Heart right ventricle (tissue), 16 donors: Measurements from ENCODE around the gene SLC39A5. TPM values are rescaled to one million over a fixed set of nuclear protein-coding genes. Genes with fewer than 3 reads are reported as not detected.
A peak's percentile ranks its signal among the peaks of the same experiment; 100 is the strongest.
"Not testable (repeated sequence)": the region's sequence is repeated elsewhere in the genome, so short reads cannot be mapped to it uniquely, and the experiment has no call there.

ENCODE experiments used
- ATAC-seq, 8 donors: fragments of 200-7000 bp; cut with Tn5 transposase; one replicate each; pipeline ENCODE4 v1.9.1; 2020; ENCODE audit warnings: mild to moderate bottlenecking in 8 of 8, moderate library complexity in 8 of 8, moderate number of reproducible peaks in 1 of 8
- DNase-seq, 2 donors: peaks; one replicate each; pipeline ENCODE4 v3.0.0-alpha.2; 2020
- H3K27ac ChIP-seq, 10 donors: fragments of 200-600 bp; sonication (generic) in 2 of 10; one replicate each; pipeline versions ENCODE4 v1.5.0 to v1.8.0; 2020 to 2022; ENCODE audit warnings: mild to moderate bottlenecking in 3 of 10
- H3K27me3 ChIP-seq, 7 donors: fragments of 200-600 bp; one replicate each; pipeline ENCODE4 v1.8.0; 2021 to 2022; ENCODE audit warnings: mild to moderate bottlenecking in 2 of 7
- H3K36me3 ChIP-seq, 9 donors: fragments of 200-600 bp; sonication (generic) in 1 of 9; one replicate each; pipeline versions ENCODE4 v1.5.0 to v1.8.0; 2020 to 2022; ENCODE audit warnings: mild to moderate bottlenecking in 2 of 9
- H3K4me1 ChIP-seq, 9 donors: fragments of 200-600 bp; sonication (generic) in 1 of 9; one replicate each; pipeline versions ENCODE4 v1.5.0 to v1.8.0; 2020 to 2022; ENCODE audit warnings: mild to moderate bottlenecking in 4 of 9
- H3K4me3 ChIP-seq, 10 donors: fragments of 200-600 bp; sonication (generic) in 2 of 10; one replicate each; pipeline versions ENCODE4 v1.5.0 to v1.8.0; 2020 to 2022; ENCODE audit warnings: mild to moderate bottlenecking in 7 of 10, moderate library complexity in 2 of 10
- H3K9me3 ChIP-seq, 11 donors: fragments of 200-600 bp in 10 of 11; sonication (generic) in 2 of 11; one replicate each; pipeline versions ENCODE4 v1.5.0 to v1.8.0; 2013 to 2022; ENCODE audit warnings: mild to moderate bottlenecking in 2 of 11, control low read depth in 1 of 11, moderate library complexity in 1 of 11
- WGBS, 2 donors: extraction: QIAGEN DNeasy Blood & Tissue Kit; methylation state at CpG; one replicate each; pipeline ENCODE4 v1.1.7; 2013; ENCODE audit warnings: inconsistent platforms in 1 of 2; 5-methylcytosine and 5-hydroxymethylcytosine counted together
- intact Hi-C, 10 donors: fragments of 100-400 bp; cut with DNase I; formaldehyde crosslinking; loops; one replicate each; pipeline versions ENCODE4 v1.11.1 to v1.14.2; 2022
- polyA plus RNA-seq, 2 donors: library from polyadenylated mRNA; stranded (reverse); fragments of 200-250 nt; gene quantifications; one replicate each; pipeline ENCODE4 v1.2.3, GENCODE V29; 2013
- total RNA-seq, 10 donors: library from RNA; stranded (reverse); fragmentation: NEBNext Ultra II Directional in 3 of 10; extraction: Animal tissue kit (Norgen Biotek cat#: 25700) in 3 of 10; gene quantifications; one replicate each; pipeline versions ENCODE4 v1.2.1 to v1.2.4, GENCODE V29; 2021 to 2023
- TF ChIP-seq, protein P1 (sequence below), 9 donors: fragments of 200-600 bp; sonication (generic) in 2 of 9; IDR thresholded peaks; one replicate each; pipeline versions ENCODE4 v1.5.0 to v1.8.0; 2021 to 2022; ENCODE audit warnings: antibody characterized with exemption in 9 of 9, mild to moderate bottlenecking in 5 of 9, moderate library complexity in 1 of 9
- donor health status: Arrhythmogenic right ventricular cardiomyopathy.
- donor health status: ischemic (EF 13 %, LVEDD 7.1; RV severe dilation, severe dysfunction).
- donor health status: healthy with polysubstance abuse.
- donor health status: DM: no; HTN: yes; CAD: no.
- donor health status: DM: no; HTN: no; CAD: no.
- donor health status: ischemic (EF 25% LVEDD 6.9; RV normal size, moderate dysfunction).
- donor health status: ischemic (EF 25% LVEDD 5.7; RV mildly dilated, moderate dysfunction).
- donor health status: healthy.
- donor health status: DM: yes; HTN: yes; CAD: no.
- donor health status: Ischemic cardiomyopathy.
- donor health status: ischemic (EF 35%, LVEDD 5.7; RV mildly dilated, moderate dysfunction).
- donor health status: nonischemic (EF 11% LVEDD 7.7; RV severe dilation, severe dysfunction).
- donor health status: DM: yes; HTN: yes; CAD: no.
- donor health status: PGD.
- donor health status: ischemic (EF 29% LVEDD 5.4; RV normal size, mild dysfunction).
- donor health status: nonischemic (EF 23%, LVEDD 6.1; RV moderate dilation, normal function).

SLC39A5 gene
- total and polyA plus RNA-seq, 12 donors = 0.20 to 0.59 TPM; not detected in 10

DNA sequence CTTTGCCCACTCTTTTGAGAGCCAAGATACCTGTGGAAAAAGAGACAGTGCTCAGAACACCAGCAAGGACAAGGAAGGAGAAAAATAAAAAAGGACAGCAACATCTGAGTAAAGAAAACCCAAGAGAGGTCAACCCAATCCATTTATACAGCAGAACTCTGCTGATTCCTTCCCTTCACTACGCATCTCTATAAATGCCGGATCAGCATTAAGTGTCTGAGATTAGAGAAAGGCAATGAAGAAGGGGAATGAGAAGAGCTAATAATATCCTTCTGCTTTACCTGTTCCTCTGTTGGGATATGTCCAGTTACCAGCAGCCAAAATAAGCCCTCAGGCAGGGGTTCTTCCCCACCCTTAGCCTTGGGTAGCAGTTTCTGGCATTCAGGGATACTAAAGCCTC is 52.7 kb downstream of the SLC39A5 start:
- Histone ChIP-seq H3K4me3 (no peak overlapping the region), H3K27ac (no peak overlapping the region), H3K9me3 (no peaks in the 10 kb centered on the region), H3K27me3 (no peaks in the 10 kb centered on the region), H3K36me3 (peaks cover 0 to 97% (median 68%) of the 10 kb centered on the region in 9 donors), H3K4me1 (peaks cover 0 to 21% (median 19%) of the 10 kb centered on the region in 9 donors)
- TF ChIP-seq, protein P1, sequence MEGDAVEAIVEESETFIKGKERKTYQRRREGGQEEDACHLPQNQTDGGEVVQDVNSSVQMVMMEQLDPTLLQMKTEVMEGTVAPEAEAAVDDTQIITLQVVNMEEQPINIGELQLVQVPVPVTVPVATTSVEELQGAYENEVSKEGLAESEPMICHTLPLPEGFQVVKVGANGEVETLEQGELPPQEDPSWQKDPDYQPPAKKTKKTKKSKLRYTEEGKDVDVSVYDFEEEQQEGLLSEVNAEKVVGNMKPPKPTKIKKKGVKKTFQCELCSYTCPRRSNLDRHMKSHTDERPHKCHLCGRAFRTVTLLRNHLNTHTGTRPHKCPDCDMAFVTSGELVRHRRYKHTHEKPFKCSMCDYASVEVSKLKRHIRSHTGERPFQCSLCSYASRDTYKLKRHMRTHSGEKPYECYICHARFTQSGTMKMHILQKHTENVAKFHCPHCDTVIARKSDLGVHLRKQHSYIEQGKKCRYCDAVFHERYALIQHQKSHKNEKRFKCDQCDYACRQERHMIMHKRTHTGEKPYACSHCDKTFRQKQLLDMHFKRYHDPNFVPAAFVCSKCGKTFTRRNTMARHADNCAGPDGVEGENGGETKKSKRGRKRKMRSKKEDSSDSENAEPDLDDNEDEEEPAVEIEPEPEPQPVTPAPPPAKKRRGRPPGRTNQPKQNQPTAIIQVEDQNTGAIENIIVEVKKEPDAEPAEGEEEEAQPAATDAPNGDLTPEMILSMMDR (IDR thresholded peaks at IDR 0.05) = no peak
- intact Hi-C loops = no loop called here
- ATAC-seq (no peak), DNase-seq (no peak)
- WGBS, 2 donors = 90 to 93% methylated on average over 2 of the region's 2 CpGs

DNA sequence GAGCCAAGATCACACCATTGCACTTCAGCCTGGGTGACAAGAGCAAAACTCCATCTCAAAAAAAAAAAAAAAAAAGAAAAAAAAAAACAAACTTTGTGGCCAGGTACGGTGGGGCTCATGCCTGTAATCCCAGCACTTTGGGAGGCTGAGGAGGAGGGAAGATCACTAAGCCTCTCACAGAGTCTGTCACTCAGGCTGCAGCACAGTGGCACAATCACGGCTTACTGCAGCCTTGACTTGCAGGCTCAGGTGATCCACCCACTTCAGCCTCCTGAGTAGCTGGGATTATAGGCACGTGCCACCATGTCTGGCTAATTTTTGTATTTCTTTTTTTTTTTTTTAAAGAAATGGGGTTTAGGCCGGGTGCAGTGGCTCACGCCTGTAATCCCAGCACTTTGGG is 54.4 kb downstream of the SLC39A5 start:
- WGBS, 2 donors = 92% methylated on average over 5 of the region's 5 CpGs
- intact Hi-C loops, H3K4me3 ChIP-seq, H3K9me3 ChIP-seq, H3K27me3 ChIP-seq, ATAC-seq, H3K27ac ChIP-seq, DNase-seq: not testable (repeated sequence)
- Histone ChIP-seq H3K4me1 (peaks cover 0 to 33% (median 23%) of the 10 kb centered on the region in 9 donors), H3K36me3 (peaks cover 0 to 97% (median 51%) of the 10 kb centered on the region in 9 donors)

DNA sequence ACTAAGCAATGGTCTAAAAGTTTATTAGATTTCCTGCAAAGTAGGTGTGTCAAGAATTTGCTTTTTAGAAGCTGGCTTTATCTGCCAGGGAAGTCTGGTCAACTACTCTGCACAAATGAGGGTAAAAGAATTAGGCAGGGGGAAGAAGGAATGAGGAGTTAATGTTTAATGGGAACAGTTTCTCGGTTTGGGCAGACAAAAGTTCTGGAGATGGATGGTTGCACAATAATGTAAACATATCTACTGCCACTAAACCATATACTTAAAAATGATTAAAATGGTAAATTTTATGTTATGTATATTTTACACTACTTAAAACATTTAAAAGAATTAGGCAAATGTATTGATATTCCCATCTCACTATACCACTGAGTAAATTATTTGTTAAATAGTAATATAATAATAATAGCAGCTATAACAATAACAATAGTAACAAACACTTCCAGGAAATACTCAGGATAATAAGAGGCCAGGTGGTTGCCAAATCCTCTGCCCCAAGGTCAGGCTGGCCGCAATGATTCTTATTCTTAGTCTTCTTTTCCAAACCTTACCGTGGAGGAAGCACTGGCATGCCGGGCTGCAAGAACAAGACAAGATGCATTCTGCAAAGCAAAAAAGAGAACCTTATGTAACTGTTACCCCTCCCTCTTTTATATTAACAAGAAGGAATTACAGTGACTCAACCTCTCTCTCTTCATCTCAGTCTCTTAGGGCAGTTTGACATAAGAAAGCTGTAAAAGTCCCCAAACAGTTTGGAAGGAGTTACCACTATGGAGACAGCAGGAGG is 56.4 kb downstream of the SLC39A5 start:
- peak in 3 of 8 donors; percentile 24 to 56 (median 40) for ATAC-seq
- Histone ChIP-seq H3K4me3 (no peak overlapping the region), H3K9me3 (no peaks in the 10 kb centered on the region), H3K27me3 (no peaks in the 10 kb centered on the region), H3K36me3 (peaks cover 0 to 97% (median 38%) of the 10 kb centered on the region in 9 donors), H3K4me1 (peaks cover 0 to 38% (median 25%) of the 10 kb centered on the region in 9 donors), H3K27ac (peak overlapping the region in 5 of 10 donors; percentile 10 to 50 (median 20))
- 39 to 42% methylated on average over 4 of the region's 4 CpGs for WGBS, 2 donors
- TF ChIP-seq, protein P1 (IDR thresholded peaks at IDR 0.05) = no peak
- intact Hi-C loops = no loop called here
- no peak for DNase-seq

Other genes with a start within 250 kb of the SLC39A5 start
- gene SUOX, start 232.8 kb upstream of the SLC39A5 start, total RNA-seq = 10 to 100 TPM; 28.2 to 44.8 (median 31.4) TPM
- 10 to 100 TPM; 23.2 to 23.9 TPM for gene SUOX, start 232.8 kb upstream of the SLC39A5 start, polyA plus RNA-seq
- 10 to 100 TPM in 1 of 10 donors, 1 to 10 TPM in 9; 5.2 to 10.1 (median 7.3) TPM for gene IKZF4, start 209.0 kb upstream of the SLC39A5 start, total RNA-seq
- 1 to 10 TPM; 1.6 to 3.7 TPM for gene IKZF4, start 209.0 kb upstream of the SLC39A5 start, polyA plus RNA-seq
- 10 to 100 TPM in 9 of 10 donors, 1 to 10 TPM in 1; 6.9 to 39.6 (median 19.3) TPM for gene RPS26, start 188.1 kb upstream of the SLC39A5 start, total RNA-seq
- gene RPS26, start 188.1 kb upstream of the SLC39A5 start, polyA plus RNA-seq = 1,000 to 10,000 TPM; 1,156 to 1,370 TPM
- gene ERBB3, start 149.9 kb upstream of the SLC39A5 start, total RNA-seq = 1 to 10 TPM in 9 of 10 donors, under 1 TPM in 1; 0.80 to 6.1 (median 2.9) TPM
- 1 to 10 TPM; 2.1 to 7.8 TPM for gene ERBB3, start 149.9 kb upstream of the SLC39A5 start, polyA plus RNA-seq
- 10 to 100 TPM; 64.3 to 91.9 (median 71.5) TPM for gene PA2G4, start 125.5 kb upstream of the SLC39A5 start, total RNA-seq
- gene PA2G4, start 125.5 kb upstream of the SLC39A5 start, polyA plus RNA-seq = 100 to 1,000 TPM in 1 of 2 donors, 10 to 100 TPM in 1; 79.4 to 148 TPM
- gene RPL41, start 113.4 kb upstream of the SLC39A5 start, total RNA-seq = 1,000 to 10,000 TPM; 1,835 to 2,619 (median 2,004) TPM
- gene RPL41, start 113.4 kb upstream of the SLC39A5 start, polyA plus RNA-seq = 1,000 to 10,000 TPM in 1 of 2 donors, 100 to 1,000 TPM in 1; 475 to 5,263 TPM
- gene ZC3H10, start 111.8 kb upstream of the SLC39A5 start, total RNA-seq = 1 to 10 TPM; 3.6 to 5.8 (median 4.9) TPM
- 1 to 10 TPM; 2.1 to 3.4 TPM for gene ZC3H10, start 111.8 kb upstream of the SLC39A5 start, polyA plus RNA-seq
- 10 to 100 TPM; 28.8 to 47.5 (median 31.9) TPM for gene ESYT1, start 101.8 kb upstream of the SLC39A5 start, total RNA-seq
- gene ESYT1, start 101.8 kb upstream of the SLC39A5 start, polyA plus RNA-seq = 10 to 100 TPM; 20.9 to 57.3 TPM
- gene MYL6B, start 77.5 kb upstream of the SLC39A5 start, total RNA-seq = 10 to 100 TPM; 39.8 to 61.9 (median 49.9) TPM
- 10 to 100 TPM; 31.9 to 64.0 TPM for gene MYL6B, start 77.5 kb upstream of the SLC39A5 start, polyA plus RNA-seq
- 1,000 to 10,000 TPM in 1 of 10 donors, 100 to 1,000 TPM in 9; 355 to 1,188 (median 413) TPM for gene MYL6, start 71.7 kb upstream of the SLC39A5 start, total RNA-seq
- gene MYL6, start 71.7 kb upstream of the SLC39A5 start, polyA plus RNA-seq = 1,000 to 10,000 TPM in 1 of 2 donors, 100 to 1,000 TPM in 1; 670 to 2,127 TPM
- gene SMARCC2, start 40.6 kb upstream of the SLC39A5 start, total RNA-seq = 10 to 100 TPM; 56.2 to 81.9 (median 62.8) TPM
- 10 to 100 TPM; 16.2 to 28.8 TPM for gene SMARCC2, start 40.6 kb upstream of the SLC39A5 start, polyA plus RNA-seq
- gene RNF41, start 8.1 kb upstream of the SLC39A5 start, total RNA-seq = 10 to 100 TPM; 43.6 to 66.3 (median 47.0) TPM
- 10 to 100 TPM in 1 of 2 donors, 1 to 10 TPM in 1; 7.0 to 27.0 TPM for gene RNF41, start 8.1 kb upstream of the SLC39A5 start, polyA plus RNA-seq
- gene NABP2, start 5.7 kb upstream of the SLC39A5 start, total RNA-seq = 10 to 100 TPM; 16.2 to 25.3 (median 20.4) TPM
- gene NABP2, start 5.7 kb upstream of the SLC39A5 start, polyA plus RNA-seq = 10 to 100 TPM; 13.5 to 27.7 TPM
- gene ANKRD52, start 28.3 kb downstream of the SLC39A5 start, total RNA-seq = 10 to 100 TPM; 22.2 to 30.9 (median 26.5) TPM
- gene ANKRD52, start 28.3 kb downstream of the SLC39A5 start, polyA plus RNA-seq = 10 to 100 TPM; 10.2 to 10.8 TPM
- 100 to 1,000 TPM in 9 of 10 donors, 10 to 100 TPM in 1; 55.5 to 258 (median 147) TPM for gene COQ10A, start 36.9 kb downstream of the SLC39A5 start, total RNA-seq
- 100 to 1,000 TPM; 101 to 245 TPM for gene COQ10A, start 36.9 kb downstream of the SLC39A5 start, polyA plus RNA-seq
- 100 to 1,000 TPM; 601 to 991 (median 877) TPM for gene CS, start 70.3 kb downstream of the SLC39A5 start, total RNA-seq
- 100 to 1,000 TPM; 154 to 192 TPM for gene CS, start 70.3 kb downstream of the SLC39A5 start, polyA plus RNA-seq
- 10 to 100 TPM; 22.3 to 51.0 (median 38.7) TPM for gene CNPY2, start 85.9 kb downstream of the SLC39A5 start, total RNA-seq
- gene CNPY2, start 85.9 kb downstream of the SLC39A5 start, polyA plus RNA-seq = 10 to 100 TPM; 76.2 to 88.2 TPM
- gene PAN2, start 103.9 kb downstream of the SLC39A5 start, total RNA-seq = 10 to 100 TPM; 23.6 to 64.4 (median 38.1) TPM
- 10 to 100 TPM; 20.6 to 85.3 TPM for gene PAN2, start 103.9 kb downstream of the SLC39A5 start, polyA plus RNA-seq
- under 1 TPM in 5 of 10 donors, not detected in 5; 0.23 to 0.57 (median 0.44) TPM for gene IL23A, start 108.8 kb downstream of the SLC39A5 start, total RNA-seq
- under 1 TPM in 1 of 2 donors, not detected in 1; 0.20 TPM for gene IL23A, start 108.8 kb downstream of the SLC39A5 start, polyA plus RNA-seq
- gene STAT2, start 130.1 kb downstream of the SLC39A5 start, total RNA-seq = 100 to 1,000 TPM in 1 of 10 donors, 10 to 100 TPM in 9; 30.8 to 107 (median 38.7) TPM
- 10 to 100 TPM; 16.9 to 52.6 TPM for gene STAT2, start 130.1 kb downstream of the SLC39A5 start, polyA plus RNA-seq
- not detected for gene APOF, start 132.8 kb downstream of the SLC39A5 start, total RNA-seq
- gene APOF, start 132.8 kb downstream of the SLC39A5 start, polyA plus RNA-seq = not detected
- 1 to 10 TPM; 1.0 to 5.2 (median 2.0) TPM for gene TIMELESS, start 219.4 kb downstream of the SLC39A5 start, total RNA-seq
- 1 to 10 TPM; 2.3 to 2.7 TPM for gene TIMELESS, start 219.4 kb downstream of the SLC39A5 start, polyA plus RNA-seq
- gene MIP, start 224.6 kb downstream of the SLC39A5 start, total RNA-seq = under 1 TPM in 2 of 10 donors, not detected in 8; 0.09 to 0.30 TPM
- not detected for gene MIP, start 224.6 kb downstream of the SLC39A5 start, polyA plus RNA-seq
- 1 to 10 TPM; 3.0 to 5.0 (median 4.4) TPM for gene SPRYD4, start 238.5 kb downstream of the SLC39A5 start, total RNA-seq
- gene SPRYD4, start 238.5 kb downstream of the SLC39A5 start, polyA plus RNA-seq = 1 to 10 TPM; 1.9 to 2.3 TPM